Heart left ventricle (tissue), 16 donors: Measurements from ENCODE around the gene CNTN4. TPM values are rescaled to one million over a fixed set of nuclear protein-coding genes. Genes with fewer than 3 reads are reported as not detected.

Experiments
- ATAC-seq, 4 donors: fragments of 200-7000 bp; cut with Tn5 transposase; one replicate each; pipeline ENCODE4 v1.9.1; 2020 to 2022; ENCODE audit warnings: moderate library complexity in 4 of 4, mild to moderate bottlenecking in 3 of 4, moderate number of reproducible peaks in 1 of 4
- DNase-seq, 5 donors: peaks; one replicate each; pipeline ENCODE4 v3.0.0-alpha.2; 2020
- H3K27ac ChIP-seq, 12 donors: fragments of 200-600 bp; sonication (generic) in 4 of 12; one replicate each; pipeline versions ENCODE4 v1.5.0 to v1.8.0; 2016 to 2022; ENCODE audit warnings: mild to moderate bottlenecking in 2 of 12
- H3K27me3 ChIP-seq, 9 donors: fragments of 200-600 bp; sonication (generic) in 2 of 9; one replicate each; pipeline versions ENCODE4 v1.5.1 to v1.8.0; 2016 to 2022; ENCODE audit warnings: mild to moderate bottlenecking in 3 of 9
- H3K36me3 ChIP-seq, 9 donors: fragments of 200-600 bp; sonication (generic) in 2 of 9; one replicate each; pipeline versions ENCODE4 v1.5.0 to v1.8.0; 2018 to 2022; ENCODE audit warnings: mild to moderate bottlenecking in 2 of 9
- H3K4me1 ChIP-seq, 12 donors: fragments of 200-600 bp; sonication (generic) in 4 of 12; one replicate each; pipeline versions ENCODE4 v1.5.0 to v1.8.0; 2016 to 2022; ENCODE audit warnings: mild to moderate bottlenecking in 3 of 12
- H3K4me3 ChIP-seq, 12 donors: fragments of 200-600 bp; sonication (generic) in 4 of 12; one replicate each; pipeline versions ENCODE4 v1.5.0 to v1.8.0; 2017 to 2022; ENCODE audit warnings: mild to moderate bottlenecking in 9 of 12, moderate library complexity in 4 of 12
- H3K9me3 ChIP-seq, 12 donors: fragments of 200-600 bp; sonication (generic) in 4 of 12; one replicate each; pipeline versions ENCODE4 v1.5.0 to v1.8.0; 2016 to 2022; ENCODE audit warnings: mild to moderate bottlenecking in 1 of 12
- CTCF ChIP-seq, 12 donors: fragments of 200-600 bp; sonication (generic) in 4 of 12; IDR thresholded peaks; one replicate each; pipeline versions ENCODE4 v1.5.0 to v1.8.0; 2018 to 2022; ENCODE audit warnings: antibody characterized with exemption in 12 of 12, mild to moderate bottlenecking in 5 of 12
- POLR2A ChIP-seq, 2 donors: fragments of 450-650 bp; IDR thresholded peaks; one replicate each; pipeline ENCODE4 v1.6.1; 2017; ENCODE audit warnings: antibody characterized with exemption in 2 of 2, mild to moderate bottlenecking in 2 of 2, moderate library complexity in 2 of 2
- WGBS, 4 donors: extraction: QIAGEN DNeasy Blood & Tissue Kit in 2 of 4; methylation state at CpG; one replicate each; pipeline versions ENCODE4 v1.1.5 to v1.1.7; 2013 to 2018; 5-methylcytosine and 5-hydroxymethylcytosine counted together
- intact Hi-C, 10 donors: fragments of 100-400 bp; cut with DNase I; formaldehyde crosslinking; loops; one replicate each; pipeline versions ENCODE4 v1.11.1 to v1.14.2; 2022
- polyA plus RNA-seq, 2 donors: library from polyadenylated mRNA; stranded (reverse); fragments of 200-250 nt; gene quantifications; one replicate each; pipeline ENCODE4 v1.2.3, GENCODE V29; 2013
- total RNA-seq, 9 donors: library from RNA; depleted of rRNA in 2 of 9; stranded (reverse); fragments of >200 nt in 2 of 9; fragmentation: NEBNext Ultra II Directional in 3 of 9; extraction: Animal tissue kit (Norgen Biotek cat#: 25700) in 3 of 9; gene quantifications; one replicate each; pipeline versions ENCODE4 v1.1.0 to v1.2.4, GENCODE V29; 2016 to 2023
- donor health status: ischemic (EF 13 %, LVEDD 7.1; RV severe dilation, severe dysfunction).
- donor health status: healthy with polysubstance abuse.
- donor health status: DM: no; HTN: yes; CAD: no.
- donor health status: DM: no; HTN: no; CAD: no.
- donor health status: ischemic (EF 25% LVEDD 6.9; RV normal size, moderate dysfunction).
- donor health status: ischemic (EF 25% LVEDD 5.7; RV mildly dilated, moderate dysfunction).
- donor health status: healthy.
- donor health status: DM: yes; HTN: yes; CAD: no.
- donor health status: ischemic (EF 35%, LVEDD 5.7; RV mildly dilated, moderate dysfunction).
- donor health status: nonischemic (EF 11% LVEDD 7.7; RV severe dilation, severe dysfunction).
- donor health status: DM: yes; HTN: yes; CAD: no.
- donor health status: PGD.
- donor health status: ischemic (EF 29% LVEDD 5.4; RV normal size, mild dysfunction).
- donor health status: nonischemic (EF 23%, LVEDD 6.1; RV moderate dilation, normal function).

Gene CNTN4
- total and polyA plus RNA-seq, 11 donors = 0.30 to 6.7 (median 1.2) TPM

GRCh38 chr3:2583046-2583445, 484.4 kb downstream of the CNTN4 start:
- no peak overlapping the region for H3K4me3 ChIP-seq
- no peaks in the 10 kb centered on the region for H3K27me3 ChIP-seq
- WGBS, 4 donors = 65 to 75% (median 74%) methylated on average over 2 of the region's 2 CpGs
- peaks cover 0 to 3% (median 0%) of the 10 kb centered on the region in 12 donors for H3K4me1 ChIP-seq
- ATAC-seq (no peak), DNase-seq (no peak)
- no peaks in the 10 kb centered on the region for H3K9me3 ChIP-seq
- no peaks in the 10 kb centered on the region for H3K36me3 ChIP-seq
- TF ChIP-seq POLR2A (IDR thresholded peaks at IDR 0.05) = no peak
- TF ChIP-seq CTCF (IDR thresholded peaks at IDR 0.05) = no peak
- no peak overlapping the region for H3K27ac ChIP-seq
- intact Hi-C loops = no loop called here

DNA sequence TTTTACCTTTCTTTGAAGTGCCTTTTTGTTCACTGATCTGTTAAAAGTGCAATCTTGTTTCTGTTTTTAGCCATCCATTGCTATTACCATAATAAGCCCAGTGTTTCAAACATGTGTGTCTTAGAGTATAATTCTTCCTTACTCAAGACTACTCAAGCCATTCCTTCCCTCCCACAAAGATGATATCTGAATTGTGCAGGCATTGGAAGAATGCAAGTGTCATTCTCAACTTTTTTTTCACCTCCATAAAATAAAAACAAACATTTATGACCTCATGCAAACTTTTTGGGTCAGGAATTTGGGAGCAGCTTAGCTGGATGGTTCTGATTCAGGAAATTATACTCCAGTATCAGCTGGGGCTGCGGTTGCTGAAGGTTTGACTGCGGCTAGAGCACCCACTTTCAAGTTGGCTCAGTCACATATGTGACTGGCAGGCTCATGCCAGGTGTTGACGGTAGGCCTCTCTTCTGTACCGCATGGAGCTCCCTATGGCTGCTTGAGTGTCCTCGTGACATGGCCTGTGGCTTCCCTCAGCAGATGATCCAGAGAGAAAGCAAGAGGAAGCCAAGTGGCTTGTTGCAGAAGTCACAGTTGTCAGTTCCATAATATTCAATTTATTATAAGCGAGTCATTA, 490.8 kb downstream of the CNTN4 start:
- H3K27ac ChIP-seq = no peak overlapping the region
- no peak for ATAC-seq
- no peak overlapping the region for H3K4me3 ChIP-seq
- TF ChIP-seq POLR2A (IDR thresholded peaks at IDR 0.05) (no peak), CTCF (IDR thresholded peaks at IDR 0.05) (no peak)
- H3K27me3 ChIP-seq = no peaks in the 10 kb centered on the region
- intact Hi-C loops = no loop called here
- H3K9me3 ChIP-seq = no peaks in the 10 kb centered on the region
- H3K36me3 ChIP-seq = no peaks in the 10 kb centered on the region
- WGBS, 4 donors = 89 to 96% (median 93%) methylated on average over 6 of the region's 6 CpGs
- peaks cover 0 to 3% (median 0%) of the 10 kb centered on the region in 12 donors for H3K4me1 ChIP-seq
- DNase-seq = no peak

DNA sequence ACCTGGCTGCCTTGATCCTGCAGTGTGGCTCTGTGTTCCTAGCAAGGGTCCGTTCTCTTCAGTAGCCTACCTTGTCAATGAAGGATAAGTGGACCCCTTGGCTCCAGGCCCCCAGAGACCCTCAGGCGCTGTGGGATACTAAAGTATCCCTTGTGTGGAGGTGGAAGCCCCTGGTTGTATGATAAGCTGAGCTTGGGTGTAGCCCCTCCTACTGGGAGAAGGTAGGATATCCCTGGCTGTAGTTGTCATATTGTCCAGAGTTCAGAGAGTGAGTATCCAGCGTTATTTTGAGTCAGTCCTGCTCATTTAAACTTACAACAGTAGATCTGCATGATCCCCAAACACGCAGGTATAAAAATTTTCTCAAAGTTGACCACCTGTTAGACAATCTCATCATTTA, 496.8 kb downstream of the CNTN4 start:
- ATAC-seq = no peak

GRCh38 chr3:2597615-2598014, 498.9 kb downstream of the CNTN4 start:
- no peak for DNase-seq
- intact Hi-C loops = no loop called here
- Histone ChIP-seq H3K4me1 (no peaks in the 10 kb centered on the region), H3K27me3 (no peaks in the 10 kb centered on the region), H3K4me3 (no peak overlapping the region), H3K36me3 (no peaks in the 10 kb centered on the region), H3K9me3 (no peaks in the 10 kb centered on the region), H3K27ac (no peak overlapping the region)
- no peak for ATAC-seq
- 84 to 90% (median 87%) methylated on average over 3 of the region's 3 CpGs for WGBS, 4 donors
- TF ChIP-seq CTCF (IDR thresholded peaks at IDR 0.05) = no peak
- TF ChIP-seq POLR2A (IDR thresholded peaks at IDR 0.05) = no peak

More for the DNA sequence above, 496.8 kb downstream of the CNTN4 start:
- Histone ChIP-seq H3K27ac (no peak overlapping the region), H3K27me3 (no peaks in the 10 kb centered on the region), H3K4me3 (no peak overlapping the region), H3K9me3 (no peaks in the 10 kb centered on the region), H3K4me1 (no peaks in the 10 kb centered on the region), H3K36me3 (no peaks in the 10 kb centered on the region)
- intact Hi-C loops = no loop called here
- no peak for TF ChIP-seq CTCF (IDR thresholded peaks at IDR 0.05)
- TF ChIP-seq POLR2A (IDR thresholded peaks at IDR 0.05) = no peak
- WGBS, 4 donors = 73 to 90% (median 83%) methylated on average over 4 of the region's 4 CpGs
- no peak for DNase-seq
